A549 (cell line): ENCODE measurements around the gene KLK7.

ENCODE experiments used
- BHLHE40 ChIP-seq: IDR thresholded peaks from 2 replicates; pipeline ENCODE4 v1.6.1; 2012; ENCODE audit warnings: low read depth, low read length, inconsistent platforms
- CHD2 ChIP-seq: fragments of 150-350 bp; IDR thresholded peaks from 2 replicates; pipeline ENCODE4 v1.6.1; 2014; ENCODE audit warnings: low read length; ENCODE audit not compliant: partially characterized antibody
- CHD4 ChIP-seq: fragments of 200-600 bp; sonication (generic); IDR thresholded peaks from 2 replicates; pipeline ENCODE4 v1.6.1; 2016; ENCODE audit warnings: antibody characterized with exemption, mild to moderate bottlenecking, borderline replicate concordance
- EP300 ChIP-seq, 2 experiments: fragments of >200 bp; sonication (Bioruptor Twin); formaldehyde crosslinking; IDR thresholded peaks; 2 replicates in 1 of 2; 3 replicates in 1 of 2; pipeline ENCODE4 v1.6.1; 2016 to 2017
- KDM1A ChIP-seq: fragments of 200-600 bp; sonication (generic); IDR thresholded peaks from 2 replicates; pipeline ENCODE4 v1.6.1; 2016; ENCODE audit warnings: low read depth, mild to moderate bottlenecking
- KDM5A ChIP-seq: fragments of 200-600 bp; sonication (generic); IDR thresholded peaks from 2 replicates; pipeline ENCODE4 v1.6.1; 2016; ENCODE audit warnings: antibody characterized with exemption, mild to moderate bottlenecking
- POLR2A ChIP-seq: IDR thresholded peaks from 2 replicates; pipeline ENCODE4 v1.6.1; 2012; ENCODE audit warnings: mild to moderate bottlenecking, low read length
- RARB ChIP-seq: fragments of 250-450 bp; sonication (Bioruptor Pico); IDR thresholded peaks from 2 replicates; pipeline ENCODE4 v1.8.0; 2021; ENCODE audit warnings: mild to moderate bottlenecking, moderate library complexity
- RFX5 ChIP-seq: fragments of 450-650 bp; IDR thresholded peaks from 2 replicates; pipeline ENCODE4 v1.7.1; 2014; ENCODE audit warnings: antibody characterized with exemption, mild to moderate bottlenecking, moderate library complexity
- ZC3H11A ChIP-seq: fragments of 450-650 bp; IDR thresholded peaks from 2 replicates; pipeline ENCODE4 v1.6.1; 2014; ENCODE audit warnings: antibody characterized with exemption, mild to moderate bottlenecking
- ZFP36 ChIP-seq: fragments of 450-650 bp; IDR thresholded peaks from 2 replicates; pipeline ENCODE4 v1.6.1; 2014; ENCODE audit warnings: borderline replicate concordance; ENCODE audit not compliant: partially characterized antibody
- ZNF302 ChIP-seq: fragments of 250-450 bp; sonication (Bioruptor Pico); IDR thresholded peaks from 2 replicates; pipeline ENCODE4 v1.9.0; 2021; ENCODE audit warnings: inconsistent platforms, mild to moderate bottlenecking, moderate library complexity
- TF ChIP-seq, protein P1 (sequence below): fragments of >200 bp; sonication (Bioruptor Twin); formaldehyde crosslinking; IDR thresholded peaks from 3 replicates; pipeline ENCODE4 v1.5.1; 2016

DNA sequence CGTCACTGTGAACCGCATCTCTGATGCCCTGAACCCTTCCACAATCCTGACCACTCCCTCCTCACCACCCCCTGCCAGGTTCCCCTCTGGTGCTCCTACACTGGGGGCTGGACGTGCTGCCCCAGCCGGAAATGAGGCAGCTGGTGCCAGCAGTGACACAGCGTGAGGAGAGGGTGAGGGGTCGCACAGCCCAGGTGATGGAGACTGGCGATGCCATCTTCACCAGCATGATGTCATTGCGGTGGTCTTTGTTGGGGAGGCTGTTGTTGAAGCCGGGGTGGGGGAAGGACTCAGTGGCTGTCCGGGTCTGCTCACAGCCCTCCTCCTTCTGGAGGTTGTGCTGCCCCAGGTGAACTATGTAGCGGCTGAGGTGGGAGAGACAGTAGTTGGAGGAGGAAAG lies 40.2 kb upstream of the KLK7 start:
- TF ChIP-seq KDM1A (no peak), POLR2A (no peak), ZC3H11A (no peak), ZNF302 (CRISPR knock-in tag) (no peak), RFX5 (no peak), ZFP36 (no peak), KDM5A (no peak), EP300 (IDR thresholded peaks at IDR 0.05) (no peak), CHD4 (no peak), RARB (CRISPR knock-in tag) (no peak), CHD2 (no peak), BHLHE40 (no peak)
- TF ChIP-seq, protein P1, sequence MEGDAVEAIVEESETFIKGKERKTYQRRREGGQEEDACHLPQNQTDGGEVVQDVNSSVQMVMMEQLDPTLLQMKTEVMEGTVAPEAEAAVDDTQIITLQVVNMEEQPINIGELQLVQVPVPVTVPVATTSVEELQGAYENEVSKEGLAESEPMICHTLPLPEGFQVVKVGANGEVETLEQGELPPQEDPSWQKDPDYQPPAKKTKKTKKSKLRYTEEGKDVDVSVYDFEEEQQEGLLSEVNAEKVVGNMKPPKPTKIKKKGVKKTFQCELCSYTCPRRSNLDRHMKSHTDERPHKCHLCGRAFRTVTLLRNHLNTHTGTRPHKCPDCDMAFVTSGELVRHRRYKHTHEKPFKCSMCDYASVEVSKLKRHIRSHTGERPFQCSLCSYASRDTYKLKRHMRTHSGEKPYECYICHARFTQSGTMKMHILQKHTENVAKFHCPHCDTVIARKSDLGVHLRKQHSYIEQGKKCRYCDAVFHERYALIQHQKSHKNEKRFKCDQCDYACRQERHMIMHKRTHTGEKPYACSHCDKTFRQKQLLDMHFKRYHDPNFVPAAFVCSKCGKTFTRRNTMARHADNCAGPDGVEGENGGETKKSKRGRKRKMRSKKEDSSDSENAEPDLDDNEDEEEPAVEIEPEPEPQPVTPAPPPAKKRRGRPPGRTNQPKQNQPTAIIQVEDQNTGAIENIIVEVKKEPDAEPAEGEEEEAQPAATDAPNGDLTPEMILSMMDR: no peak
